GM21825 (cell line): Measurements from ENCODE around the gene CCDC85B.
"Not testable (repeated sequence)": the region's sequence is repeated elsewhere in the genome, so short reads cannot be mapped to it uniquely, and the experiment has no call there.

Experiments used
- ATAC-seq: cut with Tn5 transposase; IDR thresholded peaks from one replicate; pipeline ENCODE4 v1.9.1; 2021; ENCODE audit warnings: mild to moderate bottlenecking, moderate library complexity; ENCODE audit not compliant: unreplicated experiment

The CCDC85B gene

DNA sequence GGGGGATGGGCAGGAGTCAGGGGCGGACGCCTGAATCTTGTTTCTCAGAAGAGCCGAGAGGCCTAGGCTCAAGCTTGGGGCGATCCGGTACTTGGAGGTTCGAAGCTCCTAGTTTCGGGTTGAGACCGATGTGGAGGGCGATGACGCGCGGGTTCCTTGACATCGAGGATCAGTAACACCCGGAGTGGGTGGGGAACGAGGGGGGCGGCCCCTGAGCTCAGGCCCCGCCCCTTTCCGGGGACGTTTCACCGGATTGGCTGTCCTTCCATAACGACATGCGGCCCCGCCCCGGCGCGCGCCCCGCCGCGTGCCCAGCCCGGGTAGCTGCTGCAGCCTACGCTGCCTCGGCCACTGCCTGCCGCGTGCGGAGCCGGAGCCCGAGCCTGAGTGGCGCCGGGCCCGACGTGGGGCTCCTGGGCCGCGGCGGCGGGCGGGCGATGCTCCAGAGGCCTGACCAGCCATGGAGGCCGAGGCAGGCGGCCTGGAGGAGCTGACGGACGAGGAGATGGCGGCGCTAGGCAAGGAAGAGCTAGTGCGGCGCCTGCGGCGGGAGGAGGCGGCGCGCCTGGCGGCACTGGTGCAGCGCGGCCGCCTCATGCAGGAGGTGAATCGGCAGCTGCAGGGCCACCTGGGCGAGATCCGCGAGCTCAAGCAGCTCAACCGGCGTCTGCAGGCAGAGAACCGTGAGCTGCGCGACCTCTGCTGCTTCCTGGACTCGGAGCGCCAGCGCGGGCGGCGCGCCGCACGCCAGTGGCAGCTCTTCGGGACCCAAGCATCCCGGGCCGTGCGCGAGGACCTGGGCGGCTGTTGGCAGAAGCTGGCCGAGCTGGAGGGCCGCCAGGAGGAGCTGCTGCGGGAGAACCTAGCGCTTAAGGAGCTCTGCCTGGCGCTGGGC is at the start of gene CCDC85B:
Gene CCDC85B, plus strand, starts transcription at position 350 of the 895 bp plus-strand sequence. Its CDS starts 111 bp downstream, at position 461.
- ATAC-seq: peak; percentile 42

DNA sequence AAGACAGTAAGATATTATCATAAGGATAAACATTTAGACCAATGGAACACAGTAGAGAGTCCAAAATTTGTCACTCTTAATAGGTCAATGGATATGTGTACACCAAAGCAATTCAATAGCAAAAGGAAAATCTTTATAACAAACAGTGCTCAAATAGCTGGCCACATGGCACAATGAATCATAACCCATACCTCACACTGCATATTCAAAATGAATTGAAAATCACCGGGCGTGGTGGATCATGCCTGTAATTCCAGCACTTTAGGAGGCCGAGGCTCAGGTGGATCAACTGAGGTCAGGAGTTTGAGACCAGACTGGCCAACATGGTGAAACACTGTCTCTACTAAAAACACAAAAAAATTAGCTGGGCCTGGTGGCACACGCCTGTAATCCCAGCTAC is 48.3 kb upstream of the CCDC85B start:
- no peak for ATAC-seq

DNA sequence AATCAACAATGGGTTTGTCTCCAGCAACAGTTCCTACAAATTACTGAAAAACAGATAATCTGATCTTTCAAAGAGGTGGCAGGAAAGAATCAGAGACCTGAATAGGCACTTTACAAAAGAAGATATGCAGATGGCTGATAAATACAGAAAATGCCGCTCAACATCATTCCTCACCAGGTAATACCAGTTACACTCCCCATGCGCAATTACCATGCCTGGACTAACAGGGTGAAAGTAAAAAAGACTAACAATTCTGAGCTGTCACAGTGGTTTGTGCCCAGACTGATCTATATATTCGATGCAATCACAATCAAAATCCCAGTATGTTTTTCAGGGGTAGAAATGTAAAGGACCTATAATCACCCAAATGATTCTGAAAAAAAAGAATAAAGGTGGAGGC is 46.7 kb upstream of the CCDC85B start:
- ATAC-seq: no peak

DNA sequence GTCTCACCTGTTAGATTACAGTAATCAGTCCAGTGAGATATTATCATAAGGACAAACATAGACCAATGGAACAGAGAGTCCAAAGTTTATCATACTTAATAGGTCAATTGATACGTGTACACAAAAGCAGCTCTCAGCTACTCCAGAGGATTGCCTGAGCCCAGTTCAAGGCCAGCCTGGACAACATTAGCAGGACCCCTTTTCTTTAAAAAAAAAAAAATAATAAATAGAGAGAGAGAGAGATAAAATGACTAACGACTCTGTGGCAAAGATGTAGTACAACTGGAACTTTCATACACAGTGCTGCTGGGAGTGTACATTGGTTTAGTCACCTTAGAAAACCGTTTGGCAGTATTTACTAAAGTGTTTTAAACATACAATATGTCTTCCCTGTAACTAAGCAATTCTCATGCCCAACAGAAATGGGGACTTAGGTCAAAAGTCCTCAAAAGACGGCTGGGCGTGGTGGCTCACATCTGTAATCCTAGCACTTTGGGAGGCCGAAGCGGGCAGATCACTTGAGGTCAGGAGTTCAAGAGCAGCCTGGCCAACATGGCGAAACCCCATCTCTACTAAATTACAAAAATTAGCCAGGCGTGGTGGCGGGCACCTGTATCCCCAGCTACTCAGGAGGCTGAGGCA is 46.1 kb upstream of the CCDC85B start:
- no peak for ATAC-seq

DNA sequence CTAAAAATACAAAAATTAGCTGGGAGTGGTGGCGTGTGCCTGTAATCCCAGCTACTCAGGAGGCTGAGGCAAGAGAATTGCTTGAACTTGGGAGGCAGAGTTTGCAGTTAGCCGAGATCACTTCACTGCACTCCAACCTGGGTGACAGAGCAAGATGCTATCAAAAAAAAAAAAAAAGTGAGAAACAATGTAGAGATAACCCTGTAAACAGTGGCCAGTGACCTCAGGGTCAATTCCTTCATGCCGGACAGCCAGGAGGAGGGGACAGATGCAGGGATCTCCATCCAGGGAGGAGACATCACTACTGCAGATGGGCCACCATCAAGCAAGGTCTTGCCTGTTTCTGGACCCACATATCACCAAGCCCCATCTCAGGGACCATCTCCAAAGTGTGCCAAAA is 42.7 kb upstream of the CCDC85B start:
- ATAC-seq: no peak

DNA sequence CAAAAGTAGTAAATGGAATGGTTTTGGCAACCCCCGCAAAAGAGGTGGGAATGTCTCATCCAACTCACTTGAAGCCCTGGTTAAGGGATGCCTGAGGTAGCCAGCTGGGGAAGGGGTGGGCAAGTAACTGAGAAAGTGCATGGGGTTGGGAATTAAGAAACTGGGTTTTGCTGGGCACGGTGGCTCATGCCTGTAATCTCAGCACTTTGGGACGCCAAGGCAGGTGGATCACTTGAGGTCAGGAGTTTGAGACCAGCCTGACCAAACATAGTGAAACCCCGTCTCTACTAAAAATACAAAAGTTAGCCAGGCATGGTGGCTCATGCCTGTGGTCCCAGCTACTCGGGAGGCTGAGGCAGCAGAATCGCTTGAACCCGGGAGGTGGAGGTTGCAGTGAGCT is 41.8 kb upstream of the CCDC85B start:
- ATAC-seq: not testable (repeated sequence)

DNA sequence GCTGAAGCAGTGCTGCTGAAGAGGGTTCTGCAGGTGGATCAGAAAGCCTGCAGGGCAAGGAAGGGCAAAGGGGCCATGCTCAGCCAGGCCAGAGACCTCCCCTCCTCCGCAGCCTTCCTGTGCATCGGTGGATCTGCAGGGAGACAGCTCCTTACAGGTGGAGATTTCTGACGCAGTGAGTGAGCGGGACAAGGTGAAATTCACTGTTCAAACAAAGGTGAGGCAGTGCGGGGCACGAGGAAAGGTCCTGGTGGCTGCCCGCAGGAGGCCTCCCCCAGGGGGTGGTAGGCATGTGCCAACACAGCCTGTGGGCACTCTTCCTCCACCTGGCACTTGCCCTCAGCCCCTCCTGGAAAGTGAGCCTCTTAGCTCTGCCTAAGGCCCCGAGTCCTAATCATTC is 41.1 kb upstream of the CCDC85B start:
- ATAC-seq: no peak

DNA sequence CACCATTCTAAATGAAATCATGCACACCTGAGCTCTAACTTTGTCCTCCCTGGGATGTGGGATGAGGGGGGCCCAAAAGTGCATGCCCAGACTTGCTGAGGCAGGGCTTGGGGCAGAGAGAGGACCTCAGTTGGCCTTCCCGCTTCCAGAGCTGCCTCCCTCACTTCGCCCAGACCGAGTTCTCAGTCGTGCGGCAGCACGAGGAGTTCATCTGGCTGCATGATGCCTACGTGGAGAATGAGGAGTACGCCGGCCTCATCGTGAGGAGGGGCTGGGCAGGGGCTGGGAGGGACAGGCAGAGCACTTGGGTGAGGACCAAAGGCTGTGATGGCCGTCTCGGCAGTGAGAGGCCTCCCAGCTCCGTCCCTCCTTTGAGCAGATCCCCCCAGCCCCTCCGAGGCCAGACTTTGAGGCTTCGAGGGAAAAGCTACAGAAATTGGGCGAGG is 40.7 kb upstream of the CCDC85B start:
- ATAC-seq: no peak

DNA sequence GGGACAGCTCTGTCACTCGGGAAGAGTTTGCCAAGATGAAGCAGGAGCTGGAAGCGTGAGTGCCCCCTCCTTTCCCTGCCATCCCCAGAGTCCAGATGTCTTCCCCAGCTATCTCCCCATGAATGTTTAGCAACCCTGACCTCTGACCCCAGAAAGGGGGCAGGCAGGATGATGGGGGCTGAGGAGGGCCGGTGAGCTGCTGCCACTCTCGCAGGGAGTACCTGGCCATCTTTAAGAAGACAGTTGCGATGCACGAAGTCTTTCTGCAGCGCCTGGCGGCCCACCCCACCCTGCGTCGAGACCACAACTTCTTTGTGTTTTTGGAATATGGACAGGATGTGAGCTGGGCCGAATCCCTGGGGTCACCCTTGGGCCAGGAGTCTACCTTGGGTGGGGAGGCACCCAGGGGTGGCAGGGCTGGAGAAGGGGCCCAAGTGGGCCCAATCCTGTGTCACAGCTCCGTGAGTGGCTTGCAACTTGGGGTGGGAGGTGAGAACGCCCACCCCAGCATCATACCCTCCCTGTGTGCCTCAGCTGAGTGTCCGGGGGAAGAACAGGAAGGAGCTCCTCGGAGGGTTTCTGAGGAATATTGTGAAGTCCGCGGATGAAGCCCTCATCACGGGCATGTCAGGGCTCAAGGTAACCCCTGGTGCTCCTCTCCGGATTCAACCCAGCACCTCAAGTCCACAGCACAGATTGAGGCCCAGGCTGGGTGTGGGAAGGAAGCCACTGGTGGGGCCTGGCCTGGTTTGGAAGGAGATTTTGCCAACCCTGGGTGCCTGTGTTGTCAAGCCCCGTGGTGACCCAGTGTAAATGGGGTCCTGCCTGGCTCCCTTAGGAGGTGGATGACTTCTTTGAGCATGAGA is 40.0 kb upstream of the CCDC85B start:
- ATAC-seq: no peak

DNA sequence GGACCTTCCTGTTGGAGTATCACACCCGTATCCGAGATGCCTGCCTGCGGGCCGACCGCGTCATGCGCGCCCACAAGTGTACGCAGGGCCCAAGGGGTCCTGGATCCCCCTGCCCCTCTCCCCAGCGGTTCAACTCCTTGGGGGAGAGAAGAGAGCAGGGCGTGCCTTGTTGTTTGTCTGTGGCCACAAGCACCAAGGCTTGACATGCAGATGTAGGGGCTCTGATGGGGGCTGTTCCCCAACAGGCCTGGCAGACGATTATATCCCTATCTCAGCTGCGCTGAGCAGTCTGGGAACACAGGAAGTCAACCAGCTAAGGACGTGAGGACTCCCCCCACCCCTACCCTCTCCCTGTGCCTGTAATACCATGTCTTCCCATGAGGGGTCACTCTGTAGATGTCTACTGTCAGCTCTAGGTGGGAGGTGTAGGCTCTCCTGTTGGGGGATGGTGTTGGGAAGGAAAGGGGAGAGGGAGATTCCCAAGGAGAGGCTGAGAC is 39.3 kb upstream of the CCDC85B start:
- no peak for ATAC-seq

DNA sequence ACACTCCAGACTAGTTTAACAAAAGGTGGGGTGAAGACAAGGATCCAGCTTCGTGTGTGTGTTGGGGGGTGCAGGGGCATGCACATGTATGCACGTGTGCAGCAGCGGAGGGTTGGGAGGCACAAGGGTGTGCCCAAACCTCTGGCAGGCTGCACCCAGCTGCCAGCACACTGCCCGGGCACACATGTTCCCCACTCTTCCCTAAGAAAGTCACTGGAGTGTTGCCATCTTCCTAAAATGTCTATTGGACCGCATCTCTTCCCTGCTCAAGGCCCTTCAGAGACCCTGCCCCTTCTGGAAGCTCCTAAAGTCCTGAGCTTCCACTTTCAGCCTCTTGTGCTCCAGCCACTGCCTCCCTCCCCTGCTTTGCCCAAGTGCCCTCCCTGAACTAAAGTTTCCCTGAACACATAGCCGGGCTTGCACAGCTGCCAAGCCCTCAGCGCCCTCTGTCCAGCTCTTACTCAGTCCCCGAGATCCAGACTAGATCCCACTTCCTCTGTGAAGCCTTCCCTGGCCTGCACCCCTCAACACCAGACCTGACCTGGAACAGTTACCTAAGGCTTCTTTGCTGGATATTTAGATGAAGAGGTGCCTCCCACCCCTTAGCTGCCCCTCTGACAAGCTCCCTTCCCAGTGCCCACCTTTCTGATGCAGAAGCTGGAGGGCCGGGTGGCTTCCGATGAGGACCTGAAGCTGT is 38.5 kb upstream of the CCDC85B start:
- no peak for ATAC-seq

DNA sequence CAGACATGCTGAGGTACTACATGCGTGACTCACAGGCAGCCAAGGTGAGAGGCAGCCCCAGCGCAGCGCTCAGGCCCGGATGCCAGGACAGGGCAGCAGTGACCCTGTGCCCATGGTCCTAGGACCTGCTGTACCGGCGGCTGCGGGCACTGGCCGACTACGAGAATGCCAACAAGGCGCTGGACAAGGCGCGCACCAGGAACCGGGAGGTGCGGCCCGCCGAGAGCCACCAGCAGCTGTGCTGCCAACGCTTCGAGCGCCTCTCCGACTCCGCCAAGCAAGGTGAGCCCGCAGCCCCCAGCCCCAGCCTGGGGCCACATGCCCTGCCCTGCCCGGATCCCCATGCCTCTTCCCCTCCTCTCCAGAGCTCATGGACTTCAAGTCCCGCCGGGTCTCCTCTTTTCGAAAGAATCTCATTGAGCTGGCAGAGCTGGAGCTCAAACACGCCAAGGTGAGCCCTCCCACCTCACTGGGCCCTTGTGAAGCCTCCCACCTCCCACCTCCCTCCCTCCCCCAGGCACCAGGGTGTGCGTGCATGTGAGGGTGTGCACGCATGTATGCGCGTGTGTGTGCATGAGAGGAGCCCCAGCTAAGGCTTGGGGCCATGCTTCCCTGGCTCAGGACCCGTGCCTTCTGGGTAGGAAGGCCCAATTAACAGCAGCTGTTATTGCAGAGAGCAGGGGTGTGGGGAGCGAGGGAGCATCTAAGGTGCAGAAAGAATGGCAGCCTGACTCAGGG is 37.8 kb upstream of the CCDC85B start:
- ATAC-seq: no peak

DNA sequence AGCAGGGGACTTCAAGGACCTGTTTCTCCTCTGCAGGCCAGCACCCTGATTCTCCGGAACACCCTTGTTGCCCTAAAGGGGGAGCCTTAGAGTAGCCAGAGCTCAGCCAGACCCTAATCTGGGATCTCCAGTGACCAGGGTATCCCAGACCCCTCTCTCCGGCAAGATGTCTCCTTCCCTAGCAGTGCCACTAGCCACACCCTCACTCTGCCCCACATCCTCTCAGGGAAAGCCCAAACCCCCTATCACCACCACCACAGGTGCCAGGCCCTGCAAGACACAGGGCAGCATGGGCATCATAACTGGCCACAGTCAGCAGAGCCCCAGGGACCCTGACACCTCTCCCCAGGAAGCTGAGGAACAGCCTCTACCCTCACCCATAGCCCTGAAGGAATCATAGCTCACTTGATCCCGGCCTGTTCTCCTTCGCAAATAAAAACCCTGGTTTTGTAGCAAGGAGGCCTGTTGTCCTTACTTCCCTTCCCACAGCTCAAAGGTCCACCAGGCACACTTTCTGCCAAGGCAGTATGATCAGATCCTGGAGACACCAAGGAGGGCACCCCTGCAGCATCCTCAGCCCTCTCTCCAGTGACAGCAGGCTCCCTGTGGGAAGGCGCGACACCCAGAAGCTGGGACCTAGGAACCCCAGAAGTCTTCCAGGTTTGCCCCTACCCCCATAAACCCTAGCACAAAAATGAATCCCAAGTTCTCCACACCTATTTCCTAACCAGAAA is 37.1 kb upstream of the CCDC85B start:
- no peak for ATAC-seq

DNA sequence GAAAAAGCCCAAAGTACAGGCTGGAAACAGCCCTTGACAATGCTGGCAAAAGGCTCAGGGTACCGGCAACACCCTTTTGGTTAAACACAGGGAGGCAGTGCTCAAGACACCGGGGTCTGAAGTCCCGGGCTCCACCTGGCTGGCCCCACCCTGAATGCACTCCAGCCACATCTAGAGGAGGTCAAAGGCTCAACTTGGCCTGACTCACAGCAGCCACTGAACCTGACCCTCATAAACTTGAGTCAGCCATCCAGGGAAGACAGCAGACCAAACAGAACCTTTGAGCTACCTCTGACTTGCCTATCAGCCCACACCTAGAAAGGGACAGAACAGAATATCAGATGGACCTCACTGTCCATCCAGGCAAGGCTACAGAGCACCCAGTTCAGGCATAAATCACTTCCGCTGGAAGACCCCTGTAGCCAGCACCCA is 36.3 kb upstream of the CCDC85B start:
- no peak for ATAC-seq

DNA sequence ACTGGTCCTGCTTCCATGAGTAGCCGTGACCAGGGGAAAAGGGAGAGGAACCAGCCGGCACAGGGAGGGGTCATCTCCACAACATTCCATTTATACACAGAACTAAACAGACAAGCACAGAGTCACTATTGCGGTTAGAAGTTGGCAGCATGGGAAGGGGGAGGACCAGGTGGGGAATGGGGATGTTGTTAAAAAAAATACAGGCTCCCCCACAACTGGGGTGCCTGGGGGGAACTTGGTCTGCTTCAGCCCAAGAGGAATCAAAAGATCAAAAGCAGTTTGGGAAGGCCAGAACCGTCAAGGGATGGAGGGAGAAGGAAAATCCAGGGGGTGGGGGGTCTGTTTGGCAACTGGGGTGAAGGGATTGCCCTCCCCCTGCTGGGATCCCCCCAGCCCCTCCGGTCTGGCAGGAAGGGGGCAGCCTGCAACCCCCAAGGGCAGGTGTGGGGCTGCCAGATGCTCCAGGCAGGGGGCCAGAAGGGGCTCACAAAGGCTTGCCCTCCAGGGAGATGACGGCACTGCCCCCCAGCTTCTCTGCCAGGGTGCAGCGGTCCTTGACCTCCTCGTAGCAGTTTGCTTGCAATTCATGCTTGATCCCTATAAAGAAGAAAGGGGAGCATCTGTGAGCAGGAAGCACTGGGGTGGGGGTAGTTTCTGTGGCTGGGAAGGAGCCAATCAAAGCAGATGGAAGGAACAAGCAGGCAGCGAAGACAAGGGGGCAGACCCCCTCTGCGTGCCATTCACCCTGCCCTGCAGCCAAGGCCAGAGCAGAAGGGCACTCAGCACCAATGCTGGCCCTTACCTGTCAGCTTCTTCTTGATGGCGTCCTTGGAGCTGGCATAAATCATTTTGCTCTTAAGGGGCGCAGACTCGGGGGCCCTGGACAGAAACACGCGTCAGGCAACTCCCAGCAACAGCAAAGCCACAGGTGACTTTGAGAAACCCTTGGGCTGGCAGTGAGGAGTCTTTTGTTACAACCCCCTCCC is 35.3 kb upstream of the CCDC85B start:
- ATAC-seq: no peak

DNA sequence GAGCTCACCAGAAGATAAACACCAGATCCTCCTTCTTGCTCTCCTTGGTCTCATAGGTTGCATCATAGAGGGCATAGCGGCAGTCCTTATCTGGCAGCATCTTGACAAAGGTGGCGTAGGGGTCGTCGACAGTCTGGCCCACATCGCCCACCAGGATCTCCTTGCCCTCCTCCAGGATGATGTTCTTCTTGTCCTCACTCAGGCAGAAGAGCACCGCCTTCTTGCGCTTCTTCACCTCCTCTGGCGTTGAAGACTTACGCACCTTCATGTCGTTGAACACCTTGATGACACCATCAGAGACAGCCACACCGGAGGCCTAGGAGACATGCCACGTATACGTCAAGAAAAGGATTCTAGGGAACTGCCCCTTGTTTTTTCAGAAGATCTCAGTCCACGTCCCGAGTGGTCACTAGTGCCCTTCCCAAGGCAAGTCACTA is 34.5 kb upstream of the CCDC85B start:
- ATAC-seq: no peak

DNA sequence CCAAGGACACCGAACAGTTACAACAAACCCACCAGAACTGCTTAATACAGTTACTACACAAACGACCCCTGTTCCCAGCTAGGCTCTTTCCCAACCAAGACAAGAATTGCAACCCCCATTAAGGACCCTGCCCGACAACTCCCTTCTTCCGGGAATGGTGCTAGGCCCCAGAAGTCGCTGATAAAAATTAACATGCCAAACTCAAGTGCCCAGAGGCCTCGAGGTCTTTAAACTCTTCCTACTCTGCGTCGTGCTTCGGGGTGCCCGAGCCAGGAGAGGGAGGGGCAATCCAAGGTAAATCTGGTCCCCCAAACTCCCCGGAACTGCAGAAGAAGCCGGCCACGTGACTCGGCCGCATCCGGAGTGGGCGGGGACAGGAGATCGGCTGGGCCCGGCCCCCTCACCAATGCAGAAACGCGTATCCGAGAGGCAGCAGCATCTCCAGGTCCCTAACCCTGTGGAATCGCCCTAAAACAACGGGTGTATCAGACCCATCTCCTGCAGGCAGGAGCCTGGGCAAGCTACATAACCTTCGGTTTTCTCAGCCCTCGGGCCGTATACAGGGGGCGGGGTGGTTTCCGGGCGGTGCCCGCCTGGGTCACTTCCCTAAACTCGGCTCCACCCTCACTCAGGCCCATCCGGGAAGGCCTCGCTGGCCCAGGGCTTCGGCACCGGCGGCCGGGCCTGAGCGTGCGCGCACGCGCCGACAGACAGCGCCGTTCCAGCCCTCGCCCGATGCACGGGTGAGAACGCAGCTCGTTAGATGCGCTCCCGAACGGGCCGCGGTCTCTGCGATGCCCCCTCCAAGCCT is 33.6 kb upstream of the CCDC85B start:
- ATAC-seq: peak; percentile 24
